Prostate gland (tissue), 2 donors: Measurements from ENCODE around the gene ARPC1A. TPM values are rescaled to one million over a fixed set of nuclear protein-coding genes. Genes with fewer than 3 reads are reported as not detected.

Source experiments
- DNase-seq: peaks from one replicate; pipeline ENCODE4 v3.0.0-alpha.2; 2019; ENCODE audit warnings: low spot score
- H3K27ac ChIP-seq, 2 donors: fragments of 200-600 bp; sonication (generic); 2 replicates each; pipeline ENCODE4 v1.5.1; 2017 to 2019
- H3K27me3 ChIP-seq: fragments of 200-600 bp; sonication (generic); replicated peaks from 2 replicates; pipeline ENCODE4 v1.5.1; 2019; ENCODE audit not compliant: insufficient read depth
- H3K36me3 ChIP-seq, 2 donors: fragments of 200-600 bp; sonication (generic); 1 replicate in 1 of 2; 2 replicates in 1 of 2; pipeline versions ENCODE4 v1.5.1 to v1.8.1; 2017 to 2019
- H3K4me1 ChIP-seq: fragments of 200-600 bp; sonication (generic); replicated peaks from 2 replicates; pipeline ENCODE4 v1.5.1; 2019
- H3K4me3 ChIP-seq, 2 donors: fragments of 200-600 bp; sonication (generic); 2 replicates each; pipeline ENCODE4 v1.5.1; 2017 to 2019
- H3K9me3 ChIP-seq: fragments of 200-600 bp; sonication (generic); 2 replicates; pipeline ENCODE4 v1.5.1; 2017
- CTCF ChIP-seq, 4 experiments: fragments of 200-600 bp in 2 of 4; fragments of 450-650 bp in 2 of 4; sonication (generic) in 2 of 4; IDR thresholded peaks; 1 replicate in 3 of 4; 2 replicates in 1 of 4; pipeline ENCODE4 v1.5.1; 2016 to 2019; ENCODE audit warnings: antibody characterized with exemption in 4 of 4, mild to moderate bottlenecking in 2 of 4, moderate library complexity in 2 of 4
- POLR2A ChIP-seq: fragments of 450-650 bp; IDR thresholded peaks from one replicate; pipeline ENCODE4 v1.6.1; 2016; ENCODE audit warnings: antibody characterized with exemption, mild to moderate bottlenecking
- POLR2AphosphoS5 ChIP-seq: sonication (generic); formaldehyde crosslinking; IDR thresholded peaks from one replicate; pipeline ENCODE4 v1.6.1; 2017; ENCODE audit warnings: antibody characterized with exemption
- WGBS: methylation state at CpG from one replicate; pipeline ENCODE4 v1.1.5; 2018; 5-methylcytosine and 5-hydroxymethylcytosine counted together
- intact Hi-C: fragments of 100-400 bp; cut with DNase I; formaldehyde crosslinking; loops from one replicate; pipeline ENCODE4 v1.14.2; 2022
- total RNA-seq, 2 donors: library from RNA; depleted of rRNA; stranded (reverse); fragments of >200 nt; gene quantifications; one replicate each; pipeline ENCODE4 v1.1.0, GENCODE V29; 2016

Gene ARPC1A
- total RNA-seq, 2 donors from 2014 or later, result 119 to 136 TPM

DNA sequence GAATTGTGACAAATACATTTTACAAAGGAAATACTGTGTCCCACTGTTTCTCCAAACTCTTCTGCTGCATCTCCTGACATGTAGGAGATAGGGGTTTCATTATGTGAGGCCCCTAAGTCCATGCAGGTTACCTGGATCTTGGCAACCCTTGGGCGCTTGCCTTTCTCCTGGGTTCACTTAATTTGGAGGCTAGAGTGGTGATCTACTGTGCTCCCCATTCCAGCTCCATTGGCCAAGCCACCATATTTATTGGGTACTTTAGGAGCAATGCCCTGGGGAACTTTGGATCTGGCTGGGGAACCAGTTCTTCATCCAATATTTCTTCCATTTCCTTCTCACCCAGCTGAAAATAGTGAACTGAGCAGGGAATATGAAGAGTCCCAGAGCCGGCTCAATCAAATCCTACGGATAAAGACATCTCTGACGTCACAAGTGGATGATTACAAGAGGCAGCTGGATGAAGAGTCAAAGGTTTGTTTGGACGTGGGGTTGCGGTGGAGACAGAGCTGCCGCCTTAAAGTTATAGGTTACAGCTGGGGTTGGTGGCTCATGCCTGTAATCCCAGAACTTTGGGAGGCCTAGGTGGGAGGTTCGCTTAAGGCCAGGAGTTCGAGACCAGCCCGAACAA, 34.6 kb upstream of the ARPC1A start:
- TF ChIP-seq CTCF (IDR thresholded peaks at IDR 0.05) (no peak), POLR2AphosphoS5 (no peak), POLR2A (no peak)
- WGBS, result 82% methylated on average over 10 of the region's 10 CpGs
- DNase-seq, result no peak
- H3K27ac ChIP-seq, result no peak overlapping the region
- H3K4me1 ChIP-seq, result no peaks in the 10 kb centered on the region
- intact Hi-C loops, result no loop called here
- H3K36me3 ChIP-seq, result no peaks in the 10 kb centered on the region
- no peak overlapping the region for H3K4me3 ChIP-seq
- no peaks in the 10 kb centered on the region for H3K9me3 ChIP-seq
- no peaks in the 10 kb centered on the region for H3K27me3 ChIP-seq

DNA sequence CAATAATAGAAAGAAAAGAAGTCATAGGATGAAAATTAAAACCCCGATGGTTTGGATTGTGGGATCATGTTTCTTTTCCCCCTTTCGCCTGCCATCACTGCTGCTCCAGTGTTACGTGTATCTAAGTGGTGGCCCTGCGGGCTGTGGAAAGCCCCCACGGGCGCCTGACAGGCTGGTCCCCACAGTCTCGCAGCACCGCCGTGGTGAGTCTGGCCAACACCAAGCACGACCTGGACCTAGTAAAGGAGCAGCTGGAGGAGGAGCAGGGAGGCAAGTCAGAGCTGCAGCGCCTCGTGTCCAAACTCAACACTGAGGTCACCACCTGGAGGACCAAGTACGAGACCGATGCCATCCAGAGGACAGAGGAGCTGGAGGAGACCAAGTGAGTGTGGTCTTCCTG, 33.6 kb upstream of the ARPC1A start:
- Histone ChIP-seq H3K27me3 (no peaks in the 10 kb centered on the region), H3K27ac (no peak overlapping the region), H3K4me3 (no peak overlapping the region), H3K36me3 (no peaks in the 10 kb centered on the region), H3K4me1 (no peaks in the 10 kb centered on the region), H3K9me3 (no peaks in the 10 kb centered on the region)
- no peak for DNase-seq
- TF ChIP-seq CTCF (IDR thresholded peaks at IDR 0.05) (no peak), POLR2AphosphoS5 (no peak), POLR2A (no peak)
- 79% methylated on average over 11 of the region's 14 CpGs for WGBS
- intact Hi-C loops, result no loop called here

GRCh38 chr7:99293167-99293566, 32.5 kb upstream of the ARPC1A start:
- no peak for DNase-seq
- intact Hi-C loops, result no loop called here
- 93% methylated on average over 1 of the region's 1 CpG for WGBS

GRCh38 chr7:99293650-99294049, 32.0 kb upstream of the ARPC1A start:
- Histone ChIP-seq H3K9me3 (no peaks in the 10 kb centered on the region), H3K27ac (no peak overlapping the region), H3K27me3 (no peaks in the 10 kb centered on the region), H3K36me3 (no peaks in the 10 kb centered on the region), H3K4me1 (no peaks in the 10 kb centered on the region), H3K4me3 (no peak overlapping the region)
- 75% methylated on average over 4 of the region's 4 CpGs for WGBS
- no peak for DNase-seq
- no peak for TF ChIP-seq POLR2AphosphoS5
- no peak for TF ChIP-seq CTCF (IDR thresholded peaks at IDR 0.05)
- no peak for TF ChIP-seq POLR2A
- intact Hi-C loops, result no loop called here

More at GRCh38 chr7:99293167-99293566, 32.5 kb upstream of the ARPC1A start:
- no peaks in the 10 kb centered on the region for H3K27me3 ChIP-seq
- no peak overlapping the region for H3K27ac ChIP-seq
- no peak for TF ChIP-seq CTCF (IDR thresholded peaks at IDR 0.05)
- no peak for TF ChIP-seq POLR2A
- TF ChIP-seq POLR2AphosphoS5, result no peak
- no peaks in the 10 kb centered on the region for H3K36me3 ChIP-seq
- H3K9me3 ChIP-seq, result no peaks in the 10 kb centered on the region
- H3K4me3 ChIP-seq, result no peak overlapping the region
- H3K4me1 ChIP-seq, result no peaks in the 10 kb centered on the region

- Histone ChIP-seq H3K4me3 (no peak overlapping the region), H3K4me1 (no peaks in the 10 kb centered on the region), H3K27ac (no peak overlapping the region), H3K27me3 (no peaks in the 10 kb centered on the region), H3K9me3 (no peaks in the 10 kb centered on the region), H3K36me3 (no peaks in the 10 kb centered on the region)
- no peak for DNase-seq
- no peak for TF ChIP-seq POLR2A
- no peak for TF ChIP-seq POLR2AphosphoS5
- TF ChIP-seq CTCF (IDR thresholded peaks at IDR 0.05), result no peak
- intact Hi-C loops, result no loop called here
- WGBS, result 80% methylated on average over 5 of the region's 5 CpGs
These were observed 29.2 kb upstream of the ARPC1A start for GRCh38 chr7:99296471-99296870.
